ENCODE results near the gene CD72.

DNA sequence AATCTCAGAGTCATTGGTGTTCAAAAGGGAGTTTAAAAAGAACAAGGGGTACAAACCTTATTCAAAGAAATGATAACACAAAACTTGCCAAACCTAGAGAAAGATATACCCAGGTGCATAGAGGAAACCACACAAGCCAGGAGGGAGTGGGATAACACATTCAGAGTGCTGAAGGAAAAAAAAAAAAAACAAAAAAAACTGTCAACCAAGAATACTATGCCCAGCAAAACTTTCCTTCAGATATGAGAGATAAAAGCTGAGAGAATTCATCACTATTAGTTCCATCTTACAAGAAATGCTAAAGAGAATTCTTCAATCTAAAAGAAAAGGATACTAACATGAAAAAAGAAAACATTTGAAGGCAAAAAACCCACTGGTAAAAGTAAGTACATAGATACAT, 24.6 kb downstream of the CD72 start:
- TF ChIP-seq, protein P1, sequence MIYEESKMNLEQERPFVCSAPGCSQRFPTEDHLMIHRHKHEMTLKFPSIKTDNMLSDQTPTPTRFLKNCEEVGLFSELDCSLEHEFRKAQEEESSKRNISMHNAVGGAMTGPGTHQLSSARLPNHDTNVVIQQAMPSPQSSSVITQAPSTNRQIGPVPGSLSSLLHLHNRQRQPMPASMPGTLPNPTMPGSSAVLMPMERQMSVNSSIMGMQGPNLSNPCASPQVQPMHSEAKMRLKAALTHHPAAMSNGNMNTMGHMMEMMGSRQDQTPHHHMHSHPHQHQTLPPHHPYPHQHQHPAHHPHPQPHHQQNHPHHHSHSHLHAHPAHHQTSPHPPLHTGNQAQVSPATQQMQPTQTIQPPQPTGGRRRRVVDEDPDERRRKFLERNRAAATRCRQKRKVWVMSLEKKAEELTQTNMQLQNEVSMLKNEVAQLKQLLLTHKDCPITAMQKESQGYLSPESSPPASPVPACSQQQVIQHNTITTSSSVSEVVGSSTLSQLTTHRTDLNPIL (CRISPR knock-in tag; IDR thresholded peaks at IDR 0.05; ENCODE audit: low read depth) = no peak
- TF ChIP-seq ZFP3 (CRISPR knock-in tag; IDR thresholded peaks at IDR 0.05) (no peak), BACH2 (CRISPR knock-in tag; IDR thresholded peaks at IDR 0.05; ENCODE audit: borderline replicate concordance) (no peak), TOX (CRISPR knock-in tag; IDR thresholded peaks at IDR 0.05; ENCODE audit: borderline replicate concordance) (no peak), RARB (CRISPR knock-in tag; IDR thresholded peaks at IDR 0.05) (no peak), ZNF8 (CRISPR knock-in tag; IDR thresholded peaks at IDR 0.05) (no peak), ZFP30 (CRISPR knock-in tag; IDR thresholded peaks at IDR 0.05) (no peak), SNAI2 (CRISPR knock-in tag; IDR thresholded peaks at IDR 0.05) (no peak), GLIS3 (CRISPR knock-in tag; IDR thresholded peaks at IDR 0.05) (no peak)
- TF ChIP-seq, protein P2, sequence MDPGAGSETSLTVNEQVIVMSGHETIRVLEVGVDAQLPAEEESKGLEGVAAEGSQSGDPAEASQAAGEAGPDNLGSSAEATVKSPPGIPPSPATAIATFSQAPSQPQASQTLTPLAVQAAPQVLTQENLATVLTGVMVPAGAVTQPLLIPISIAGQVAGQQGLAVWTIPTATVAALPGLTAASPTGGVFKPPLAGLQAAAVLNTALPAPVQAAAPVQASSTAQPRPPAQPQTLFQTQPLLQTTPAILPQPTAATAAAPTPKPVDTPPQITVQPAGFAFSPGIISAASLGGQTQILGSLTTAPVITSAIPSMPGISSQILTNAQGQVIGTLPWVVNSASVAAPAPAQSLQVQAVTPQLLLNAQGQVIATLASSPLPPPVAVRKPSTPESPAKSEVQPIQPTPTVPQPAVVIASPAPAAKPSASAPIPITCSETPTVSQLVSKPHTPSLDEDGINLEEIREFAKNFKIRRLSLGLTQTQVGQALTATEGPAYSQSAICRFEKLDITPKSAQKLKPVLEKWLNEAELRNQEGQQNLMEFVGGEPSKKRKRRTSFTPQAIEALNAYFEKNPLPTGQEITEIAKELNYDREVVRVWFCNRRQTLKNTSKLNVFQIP (CRISPR knock-in tag; IDR thresholded peaks at IDR 0.05; ENCODE audit: borderline replicate concordance, low read depth) = no peak
- TF ChIP-seq, protein P3, sequence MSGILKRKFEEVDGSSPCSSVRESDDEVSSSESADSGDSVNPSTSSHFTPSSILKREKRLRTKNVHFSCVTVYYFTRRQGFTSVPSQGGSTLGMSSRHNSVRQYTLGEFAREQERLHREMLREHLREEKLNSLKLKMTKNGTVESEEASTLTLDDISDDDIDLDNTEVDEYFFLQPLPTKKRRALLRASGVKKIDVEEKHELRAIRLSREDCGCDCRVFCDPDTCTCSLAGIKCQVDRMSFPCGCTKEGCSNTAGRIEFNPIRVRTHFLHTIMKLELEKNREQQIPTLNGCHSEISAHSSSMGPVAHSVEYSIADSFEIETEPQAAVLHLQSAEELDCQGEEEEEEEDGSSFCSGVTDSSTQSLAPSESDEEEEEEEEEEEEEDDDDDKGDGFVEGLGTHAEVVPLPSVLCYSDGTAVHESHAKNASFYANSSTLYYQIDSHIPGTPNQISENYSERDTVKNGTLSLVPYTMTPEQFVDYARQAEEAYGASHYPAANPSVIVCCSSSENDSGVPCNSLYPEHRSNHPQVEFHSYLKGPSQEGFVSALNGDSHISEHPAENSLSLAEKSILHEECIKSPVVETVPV (CRISPR knock-in tag; IDR thresholded peaks at IDR 0.05) = no peak
- TF ChIP-seq, protein P4, sequence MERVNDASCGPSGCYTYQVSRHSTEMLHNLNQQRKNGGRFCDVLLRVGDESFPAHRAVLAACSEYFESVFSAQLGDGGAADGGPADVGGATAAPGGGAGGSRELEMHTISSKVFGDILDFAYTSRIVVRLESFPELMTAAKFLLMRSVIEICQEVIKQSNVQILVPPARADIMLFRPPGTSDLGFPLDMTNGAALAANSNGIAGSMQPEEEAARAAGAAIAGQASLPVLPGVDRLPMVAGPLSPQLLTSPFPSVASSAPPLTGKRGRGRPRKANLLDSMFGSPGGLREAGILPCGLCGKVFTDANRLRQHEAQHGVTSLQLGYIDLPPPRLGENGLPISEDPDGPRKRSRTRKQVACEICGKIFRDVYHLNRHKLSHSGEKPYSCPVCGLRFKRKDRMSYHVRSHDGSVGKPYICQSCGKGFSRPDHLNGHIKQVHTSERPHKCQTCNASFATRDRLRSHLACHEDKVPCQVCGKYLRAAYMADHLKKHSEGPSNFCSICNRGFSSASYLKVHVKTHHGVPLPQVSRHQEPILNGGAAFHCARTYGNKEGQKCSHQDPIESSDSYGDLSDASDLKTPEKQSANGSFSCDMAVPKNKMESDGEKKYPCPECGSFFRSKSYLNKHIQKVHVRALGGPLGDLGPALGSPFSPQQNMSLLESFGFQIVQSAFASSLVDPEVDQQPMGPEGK (CRISPR knock-in tag; IDR thresholded peaks at IDR 0.05; ENCODE audit: borderline replicate concordance) = no peak

Data from SK-N-SH treated with all-trans-retinoic acid at 6 μM for 48 hours (cell line).